IMR-90 (cell line): ENCODE measurements around the gene FARP1. TPM values are rescaled to one million over a fixed set of nuclear protein-coding genes. Genes with fewer than 3 reads are reported as not detected.
A peak's percentile ranks its signal among the peaks of the same experiment; 100 is the strongest.

Experiments
- ATAC-seq: fragments of 200-7000 bp; cut with Tn5 transposase; 2 replicates; pipeline ENCODE4 v1.9.1; 2020; ENCODE audit warnings: low read depth, mild to moderate bottlenecking, moderate library complexity
- BruUV-seq: library from RNA; stranded (reverse); fragments of 400-500 nt; replicated peaks from 2 replicates; lab custom pipeline; 2021; lab: Mats Ljungman, UMichigan
- CTCF ChIA-PET: fragments of 300-600 bp; formaldehyde crosslinking; extraction: SDS; loops from one replicate; lab custom pipeline; 2021; ENCODE audit warnings: antibody characterized with exemption; lab: Yijun Ruan, JAX
- POLR2A ChIA-PET: fragments of 300-600 bp; sonication (Branson Sonifier 250); formaldehyde crosslinking; loops from one replicate; lab custom pipeline; 2022; ENCODE audit warnings: antibody characterized with exemption; ENCODE audit not compliant: unreplicated experiment; lab: Charles Lee
- DNase-seq: peaks from one replicate; pipeline ENCODE4 v3.0.0; 2013
- H2AFZ ChIP-seq: replicated peaks from 2 replicates; pipeline ENCODE3; 2013; ENCODE audit warnings: low read length, mild to moderate bottlenecking; ENCODE audit not compliant: poor library complexity
- H2AK5ac ChIP-seq: 2 replicates; pipeline ENCODE4 v1.6.1; 2013; ENCODE audit warnings: low read depth, low read length, inconsistent platforms
- H2AK9ac ChIP-seq: replicated peaks from 2 replicates; pipeline ENCODE3; 2013; ENCODE audit warnings: mild to moderate bottlenecking, low read depth, low read length, moderate library complexity; ENCODE audit not compliant: poor library complexity
- H2BK120ac ChIP-seq: 2 replicates; pipeline ENCODE4 v1.6.1; 2013; ENCODE audit warnings: low read depth, low read length, inconsistent platforms
- H2BK15ac ChIP-seq: 3 replicates; pipeline ENCODE4 v1.6.1; 2013; ENCODE audit warnings: low read depth, low read length, inconsistent platforms
- H2BK20ac ChIP-seq: 2 replicates; pipeline ENCODE4 v1.6.1; 2013; ENCODE audit warnings: low read depth, mild to moderate bottlenecking, inconsistent platforms, low read length, moderate library complexity
- H2BK5ac ChIP-seq: 2 replicates; pipeline ENCODE4 v1.6.1; 2013; ENCODE audit warnings: mild to moderate bottlenecking, low read depth, low read length, inconsistent platforms; ENCODE audit not compliant: poor library complexity, severe bottlenecking
- H3K14ac ChIP-seq: replicated peaks from 2 replicates; pipeline ENCODE4 v1.6.1; 2013; ENCODE audit warnings: low read depth, low read length, inconsistent platforms
- H3K18ac ChIP-seq: 2 replicates; pipeline ENCODE4 v1.6.1; 2013; ENCODE audit warnings: low read depth, low read length, control low read depth
- H3K23ac ChIP-seq: 2 replicates; pipeline ENCODE4 v1.6.1; 2013; ENCODE audit warnings: low read depth, low read length, inconsistent platforms
- H3K27ac ChIP-seq: 2 replicates; pipeline ENCODE4 v1.5.1; 2013; ENCODE audit warnings: mild to moderate bottlenecking, control low read depth, low read length; ENCODE audit not compliant: insufficient read depth
- H3K27me3 ChIP-seq: 2 replicates; pipeline ENCODE4 v1.6.1; 2013; ENCODE audit warnings: low read length; ENCODE audit not compliant: control insufficient read depth, insufficient read depth
- H3K36me3 ChIP-seq: 2 replicates; pipeline ENCODE4 v1.6.1; 2013; ENCODE audit warnings: low read length, mixed read lengths; ENCODE audit not compliant: control insufficient read depth, insufficient read depth
- H3K4ac ChIP-seq: 2 replicates; pipeline ENCODE4 v1.6.1; 2013; ENCODE audit warnings: low read depth, low read length, inconsistent platforms
- H3K4me1 ChIP-seq: 2 replicates; pipeline ENCODE4 v1.6.1; 2013; ENCODE audit warnings: low read length, mixed read lengths; ENCODE audit not compliant: control insufficient read depth, insufficient read depth
- H3K4me2 ChIP-seq: 2 replicates; pipeline ENCODE4 v1.6.1; 2013; ENCODE audit warnings: low read depth, mild to moderate bottlenecking, control low read depth, low read length, moderate library complexity
- H3K4me3 ChIP-seq: 2 replicates; pipeline ENCODE4 v1.5.1; 2013; ENCODE audit warnings: low read depth, mild to moderate bottlenecking, control low read depth, low read length, moderate library complexity; ENCODE audit not compliant: insufficient read depth
- H3K56ac ChIP-seq: 2 replicates; pipeline ENCODE4 v1.6.1; 2013; ENCODE audit warnings: low read length, inconsistent platforms; ENCODE audit not compliant: insufficient read depth; ENCODE audit errors: extremely low read depth
- H3K79me1 ChIP-seq, 2 experiments: 2 replicates each; pipeline ENCODE4 v1.6.1; 2013; ENCODE audit warnings: low read length in 2 of 2, inconsistent platforms in 1 of 2, low read depth in 1 of 2
- H3K9ac ChIP-seq: 2 replicates; pipeline ENCODE4 v1.6.1; 2013; ENCODE audit warnings: low read depth, low read length, control low read depth
- H3K9me1 ChIP-seq: 2 replicates; pipeline ENCODE4 v1.6.1; 2013; ENCODE audit warnings: low read length, inconsistent platforms; ENCODE audit not compliant: insufficient read depth
- H3K9me3 ChIP-seq: 2 replicates; pipeline ENCODE4 v1.6.1; 2013; ENCODE audit warnings: low read length; ENCODE audit not compliant: control insufficient read depth, insufficient read depth
- H4K20me1 ChIP-seq: 2 replicates; pipeline ENCODE4 v1.6.1; 2013; ENCODE audit warnings: low read length, inconsistent platforms; ENCODE audit not compliant: insufficient read depth
- H4K5ac ChIP-seq: 2 replicates; pipeline ENCODE4 v1.6.1; 2013; ENCODE audit warnings: mild to moderate bottlenecking, low read depth, low read length, control low read depth
- H4K8ac ChIP-seq, 2 experiments: 2 replicates each; pipeline ENCODE4 v1.6.1; 2013; ENCODE audit warnings: low read depth in 2 of 2, low read length in 2 of 2, control low read depth in 1 of 2, inconsistent platforms in 1 of 2
- H4K91ac ChIP-seq: 2 replicates; pipeline ENCODE4 v1.6.1; 2013; ENCODE audit warnings: low read depth, low read length, inconsistent platforms; ENCODE audit not compliant: insufficient read depth
- CEBPB ChIP-seq: IDR thresholded peaks from 2 replicates; pipeline ENCODE4 v1.6.1; 2012; ENCODE audit warnings: low read depth, low read length, improper control_type of control experiment
- FOS ChIP-seq: fragments of 150-350 bp; IDR thresholded peaks from 2 replicates; pipeline ENCODE4 v1.6.1; 2016; ENCODE audit warnings: low read depth, low read length
- USF2 ChIP-seq: fragments of 150-350 bp; IDR thresholded peaks from 2 replicates; pipeline ENCODE4 v1.6.1; 2017; ENCODE audit warnings: mild to moderate bottlenecking, antibody characterized with exemption, low read length, low read depth
- WGBS, 2 experiments: methylation state at CpG; one replicate each; pipeline versions ENCODE4 v1.1.5 to v1.1.7; 2013; ENCODE audit warnings: missing lambda C conversion rate in 2 of 2; ENCODE audit not compliant: insufficient read length in 1 of 2; ENCODE audit errors: extremely low coverage in 2 of 2; 5-methylcytosine and 5-hydroxymethylcytosine counted together
- dilution Hi-C: fragments of 300-500 bp; cut with HindIII; formaldehyde crosslinking; loops from one replicate; pipeline ENCODE4 v1.14.3; 2018; ENCODE audit warnings: low sequenced_read_pairs; ENCODE audit not compliant: unreplicated experiment
- in situ Hi-C: fragments of 300-500 bp; cut with MboI; formaldehyde crosslinking; loops from 3 replicates; pipeline ENCODE4 v1.14.3; 2019; ENCODE audit warnings: low sequenced_read_pairs, inconsistent platforms, mixed read lengths
- intact Hi-C: fragments of 100-400 bp; cut with micrococcal nuclease; formaldehyde crosslinking; loops from 2 replicates; pipeline ENCODE4 v1.10.0; 2022
- polyA plus RNA-seq, 3 experiments: library from polyadenylated mRNA; depleted of rRNA; stranded (reverse); fragments of >200 nt; gene quantifications; 2 replicates each; pipeline ENCODE4 v1.2.3, GENCODE V29; 2012; ENCODE audit warnings: low replicate concordance in 1 of 3
- total RNA-seq: library from RNA; depleted of rRNA; stranded (reverse); fragments of >200 nt; gene quantifications from 2 replicates; pipeline ENCODE4 v1.2.3, GENCODE V29; 2012

FARP1 gene
- total and polyA plus RNA-seq, 2 of the 4 experiments (the other 2 are of a cell fraction) = 39.6 to 57.0 TPM

GRCh38 chr13:98298599-98298998 lies 155.7 kb downstream of the FARP1 start:
- Histone ChIP-seq H3K14ac (peak overlapping the region; percentile 60; the same call in 1 of the 2 replicates), H3K36me3 (peaks cover 2% of the 10 kb centered on the region; the same call in 1 of the 2 replicates), H2BK5ac (peak overlapping the region; percentile 42), H2BK120ac (peak overlapping the region; percentile 65), H2BK20ac (no peak overlapping the region), H2BK15ac (peak overlapping the region; percentile 45; the same call in 1 of the 3 replicates), H3K9me3 (no peaks in the 10 kb centered on the region), H3K18ac (0 out of 2 replicates have a peak overlapping the region, but pooled peaks have one; percentile 24), H3K4ac (peak overlapping the region; percentile 1; the same call in 1 of the 2 replicates), H3K23ac (peak overlapping the region; percentile 50; the same call in 1 of the 2 replicates), H4K20me1 (peaks cover 10% of the 10 kb centered on the region), H3K27me3 (no peaks in the 10 kb centered on the region), H4K91ac (peak overlapping the region; percentile 16), H4K8ac (peak overlapping the region in 1 of 2 experiments; percentile 16; a peak in 2 of 4 replicates), H2AK9ac (no peak overlapping the region), H2AK5ac (peak overlapping the region; percentile 56; the same call in 1 of the 2 replicates), H3K27ac (peak overlapping the region; percentile 46; the same call in 1 of the 2 replicates), H3K4me2 (no peak overlapping the region), H3K4me1 (peaks cover 50% of the 10 kb centered on the region), H3K79me1 (peaks cover 49 to 87% of the 10 kb centered on the region in 2 experiments), H3K9ac (no peak overlapping the region), H3K4me3 (no peak overlapping the region), H3K56ac (no peak overlapping the region), H3K9me1 (peaks cover 47% of the 10 kb centered on the region), H2AFZ (no peak overlapping the region), H4K5ac (no peak overlapping the region)
- in situ Hi-C loops = no loop called here
- DNase-seq = no peak
- POLR2A ChIA-PET = interaction anchor here (0.7 kb wide), 1 partner anchor 64 kb away, joined by 3 read pairs; no protein-coding TSS in a partner anchor
- no CpG with 5 or more reads among the region's 3 CpGs for WGBS, 2 experiments
- dilution Hi-C loops = no loop called here
- intact Hi-C loops = no loop called here
- TF ChIP-seq USF2 (no peak), FOS (no peak), CEBPB (peak; percentile 54; the same call in 1 of the 2 replicates)
- ATAC-seq = no peak
- CTCF ChIA-PET = no interaction called here
- BruUV-seq = no TSS peak
